IPS-20b (cell line): ENCODE results near the gene ADGRD1.

Experiments used
- H3K27ac ChIP-seq: one replicate; pipeline ENCODE4 v1.5.1; 2013; ENCODE audit warnings: low read length
- H3K27me3 ChIP-seq: 2 replicates; pipeline ENCODE4 v1.6.1; 2013; ENCODE audit warnings: mild to moderate bottlenecking, low read length, inconsistent platforms; ENCODE audit not compliant: insufficient read depth
- H3K36me3 ChIP-seq: 2 replicates; pipeline ENCODE4 v1.6.1; 2013; ENCODE audit warnings: low read depth, mild to moderate bottlenecking, inconsistent platforms, low read length, moderate library complexity; ENCODE audit not compliant: insufficient read depth
- H3K4me1 ChIP-seq: 2 replicates; pipeline ENCODE4 v1.6.1; 2013; ENCODE audit warnings: mild to moderate bottlenecking, control low read depth, inconsistent platforms, low read length, moderate library complexity; ENCODE audit not compliant: insufficient read depth
- H3K4me3 ChIP-seq: 2 replicates; pipeline ENCODE4 v1.5.1; 2013; ENCODE audit warnings: mild to moderate bottlenecking, low read length, inconsistent platforms
- H3K9ac ChIP-seq: 2 replicates; pipeline ENCODE4 v1.6.1; 2013; ENCODE audit warnings: low read depth, mild to moderate bottlenecking, inconsistent platforms, low read length, moderate library complexity
- H3K9me3 ChIP-seq: 2 replicates; pipeline ENCODE4 v1.6.1; 2013; ENCODE audit warnings: mild to moderate bottlenecking, low read depth, low read length, inconsistent platforms; ENCODE audit not compliant: insufficient read depth

Gene ADGRD1

DNA sequence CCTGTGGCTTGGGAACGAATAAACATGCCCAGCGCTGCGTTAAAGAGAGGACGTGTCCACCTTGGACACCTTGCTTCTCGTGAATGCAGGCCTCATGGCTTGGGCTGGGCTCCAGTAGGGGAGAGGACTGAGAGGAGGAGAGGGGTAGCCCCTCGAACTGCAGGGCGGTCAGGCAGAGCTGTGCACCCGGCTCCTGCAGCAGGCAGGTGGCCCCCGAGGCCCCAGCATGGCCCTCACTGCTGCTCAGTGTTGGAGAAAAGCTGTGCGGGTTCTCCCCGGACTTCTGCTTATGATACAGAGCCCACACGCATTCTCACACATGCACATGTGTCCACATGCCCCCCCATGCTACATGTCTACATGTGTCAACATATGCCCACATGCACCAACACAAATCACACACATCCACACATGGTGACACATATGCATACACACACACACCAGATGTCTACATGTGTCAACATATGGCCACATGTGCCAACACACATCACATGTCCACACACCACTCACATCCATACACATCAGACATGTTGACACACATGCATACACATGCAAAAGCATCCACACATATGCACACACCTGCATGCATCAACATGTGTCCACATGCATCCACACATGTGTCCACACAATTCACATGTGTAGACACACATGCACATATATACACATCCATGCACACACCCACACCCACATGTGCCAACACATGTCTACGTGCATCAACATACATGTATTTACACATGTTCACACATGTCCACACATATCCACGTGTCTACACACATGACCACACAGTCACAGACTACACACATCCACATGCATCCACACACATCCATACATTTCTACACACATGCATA, 3.0 kb downstream of the ADGRD1 start:
- no peak overlapping the region for H3K4me3 ChIP-seq
- H3K27me3 ChIP-seq = peaks cover 18% of the 10 kb centered on the region
- H3K36me3 ChIP-seq = no peaks in the 10 kb centered on the region
- no peaks in the 10 kb centered on the region; the same call in 1 of the 2 replicates for H3K4me1 ChIP-seq
- no peak overlapping the region for H3K9ac ChIP-seq
- H3K27ac ChIP-seq = no peak overlapping the region
- no peaks in the 10 kb centered on the region for H3K9me3 ChIP-seq

DNA sequence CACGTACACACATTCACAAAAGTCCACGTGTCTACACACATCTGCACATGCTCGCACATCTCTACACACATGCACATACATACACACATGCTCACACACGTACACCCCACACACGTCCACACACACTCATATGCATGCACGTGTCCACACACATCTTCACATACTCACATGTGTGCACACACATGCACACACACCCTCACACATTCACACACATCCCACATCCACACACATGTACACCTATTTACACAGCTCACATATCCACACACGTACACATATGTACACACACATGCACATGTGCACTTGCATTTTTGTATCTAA, 3.6 kb downstream of the ADGRD1 start:
- Histone ChIP-seq H3K27ac (no peak overlapping the region), H3K4me3 (no peak overlapping the region), H3K36me3 (no peaks in the 10 kb centered on the region), H3K4me1 (no peaks in the 10 kb centered on the region; the same call in 1 of the 2 replicates), H3K9ac (no peak overlapping the region), H3K27me3 (peaks cover 18% of the 10 kb centered on the region), H3K9me3 (no peaks in the 10 kb centered on the region)

DNA sequence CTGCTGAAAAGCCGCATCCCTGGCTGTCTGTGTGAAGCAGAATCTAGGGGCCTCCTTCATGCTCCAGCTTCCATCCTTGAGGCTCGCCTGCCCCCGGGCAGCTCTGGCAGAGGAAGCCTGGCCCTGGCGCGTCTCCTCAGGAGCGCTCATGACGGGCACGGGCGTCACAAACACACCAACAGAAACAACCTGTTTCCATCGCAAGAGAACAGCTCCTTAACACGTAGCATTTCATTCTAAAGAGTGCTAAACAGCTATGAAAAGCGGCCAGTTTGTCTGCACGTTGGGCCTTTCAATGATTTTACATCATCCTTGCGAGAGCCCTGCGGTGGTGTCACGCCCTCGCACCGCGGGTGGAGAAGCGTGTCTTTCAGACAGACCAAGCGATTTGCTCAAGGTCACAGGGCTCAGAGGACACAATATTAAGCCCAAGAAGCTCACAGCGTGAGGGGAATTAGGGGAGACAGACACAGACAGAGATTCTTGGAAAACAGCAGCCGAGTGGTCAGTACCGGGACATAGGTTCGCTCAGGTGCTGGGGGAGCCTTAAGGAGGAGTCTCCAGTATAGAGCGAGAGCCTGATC, 4.9 kb downstream of the ADGRD1 start:
- Histone ChIP-seq H3K9ac (no peak overlapping the region), H3K27me3 (peaks cover 11% of the 10 kb centered on the region), H3K27ac (no peak overlapping the region), H3K4me3 (no peak overlapping the region), H3K9me3 (no peaks in the 10 kb centered on the region), H3K4me1 (no peaks in the 10 kb centered on the region), H3K36me3 (no peaks in the 10 kb centered on the region)

DNA sequence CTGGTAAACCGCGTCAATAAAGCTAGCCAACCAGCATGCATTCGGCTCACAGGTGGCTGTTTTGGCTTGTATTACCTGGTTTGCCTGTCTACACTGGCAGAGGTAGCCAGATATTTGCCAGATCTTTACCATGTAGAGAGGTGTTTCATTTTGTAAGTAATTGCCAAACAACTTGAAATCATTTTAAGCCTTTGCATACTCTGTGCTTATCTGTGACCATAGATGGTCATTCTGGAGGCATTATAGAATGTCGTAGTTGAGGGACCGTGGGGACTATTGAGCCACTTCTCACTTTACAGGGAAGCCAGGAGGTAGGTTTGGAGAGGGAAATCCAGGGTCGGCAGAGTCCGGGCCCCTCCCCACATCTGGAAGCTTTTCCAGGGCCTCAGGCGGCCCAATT, 5.9 kb downstream of the ADGRD1 start:
- no peak overlapping the region for H3K9ac ChIP-seq
- no peak overlapping the region for H3K4me3 ChIP-seq
- no peaks in the 10 kb centered on the region for H3K4me1 ChIP-seq
- H3K36me3 ChIP-seq = no peaks in the 10 kb centered on the region
- H3K27ac ChIP-seq = no peak overlapping the region
- no peaks in the 10 kb centered on the region for H3K9me3 ChIP-seq
- H3K27me3 ChIP-seq = peaks cover 2% of the 10 kb centered on the region

DNA sequence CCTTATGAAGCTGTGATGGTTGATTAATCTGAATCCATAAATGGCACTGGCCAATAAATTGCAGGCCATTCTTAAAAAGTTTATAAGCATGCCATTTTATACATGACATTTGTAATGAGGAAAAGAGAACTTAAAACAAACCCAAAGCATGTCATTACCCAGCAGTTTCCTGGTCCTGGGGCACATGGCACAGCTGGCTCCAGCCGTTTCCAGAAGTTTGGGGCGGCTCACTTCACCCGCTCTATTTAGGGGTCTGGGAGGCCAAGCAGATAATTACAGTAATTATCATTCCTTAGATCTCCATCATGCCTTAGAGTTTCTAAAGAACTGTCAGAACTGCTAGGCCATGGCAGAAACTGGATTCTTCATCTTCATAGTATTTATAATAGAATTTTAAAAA, 6.4 kb downstream of the ADGRD1 start:
- H3K36me3 ChIP-seq = no peaks in the 10 kb centered on the region
- H3K27ac ChIP-seq = no peak overlapping the region
- no peaks in the 10 kb centered on the region for H3K9me3 ChIP-seq
- no peaks in the 10 kb centered on the region for H3K27me3 ChIP-seq
- H3K9ac ChIP-seq = no peak overlapping the region
- no peaks in the 10 kb centered on the region for H3K4me1 ChIP-seq
- no peak overlapping the region for H3K4me3 ChIP-seq

DNA sequence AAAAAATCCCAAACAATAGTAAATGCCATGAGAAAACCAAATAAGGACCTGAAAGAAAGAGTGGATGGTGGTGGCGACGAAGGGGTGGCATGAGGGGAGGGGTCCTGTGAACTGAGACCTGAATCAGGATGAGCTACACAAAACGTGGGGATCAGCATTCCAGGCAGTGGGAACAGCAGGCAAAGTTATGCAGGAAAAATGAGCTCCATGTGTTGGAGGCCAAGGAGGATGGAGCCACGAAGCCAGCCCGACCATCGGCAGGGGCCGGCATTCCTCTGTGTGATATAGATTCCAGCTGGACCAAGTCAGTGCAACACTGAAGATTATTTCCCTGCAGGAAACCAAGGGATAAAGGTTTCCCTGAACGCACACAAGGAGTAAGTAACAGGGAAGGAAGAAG, 7.1 kb downstream of the ADGRD1 start:
- Histone ChIP-seq H3K9ac (no peak overlapping the region), H3K4me1 (no peaks in the 10 kb centered on the region), H3K27ac (no peak overlapping the region), H3K9me3 (no peaks in the 10 kb centered on the region), H3K27me3 (no peaks in the 10 kb centered on the region), H3K4me3 (no peak overlapping the region), H3K36me3 (no peaks in the 10 kb centered on the region)

DNA sequence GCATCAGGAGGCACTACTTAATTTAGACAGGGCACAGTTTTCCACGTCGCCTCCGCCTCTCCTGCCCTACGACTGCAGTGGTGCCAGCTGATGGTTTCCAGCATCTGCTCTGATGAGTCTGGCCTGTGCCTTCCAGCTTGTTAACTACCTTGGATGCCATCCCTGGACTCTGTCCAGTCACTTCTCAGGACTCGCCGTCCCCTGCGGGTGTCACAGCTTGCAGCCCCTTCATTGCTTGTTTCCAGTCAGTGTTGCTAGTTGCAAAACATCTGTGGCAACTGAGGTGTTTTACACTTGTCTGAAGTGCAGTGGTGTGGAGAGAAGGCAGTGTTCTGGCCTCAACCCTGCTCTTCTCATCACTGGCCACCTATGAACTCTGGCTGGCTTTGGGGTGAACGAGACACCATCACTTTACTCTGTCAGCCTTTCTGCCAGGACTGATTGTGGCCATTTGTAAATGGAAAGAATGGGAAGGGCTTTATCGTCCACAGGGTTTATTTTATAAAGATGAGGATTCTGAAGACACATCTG, 8.3 kb downstream of the ADGRD1 start:
- Histone ChIP-seq H3K36me3 (no peaks in the 10 kb centered on the region), H3K27ac (no peak overlapping the region), H3K9ac (no peak overlapping the region), H3K4me3 (no peak overlapping the region), H3K9me3 (no peaks in the 10 kb centered on the region), H3K27me3 (no peaks in the 10 kb centered on the region), H3K4me1 (no peaks in the 10 kb centered on the region)

DNA sequence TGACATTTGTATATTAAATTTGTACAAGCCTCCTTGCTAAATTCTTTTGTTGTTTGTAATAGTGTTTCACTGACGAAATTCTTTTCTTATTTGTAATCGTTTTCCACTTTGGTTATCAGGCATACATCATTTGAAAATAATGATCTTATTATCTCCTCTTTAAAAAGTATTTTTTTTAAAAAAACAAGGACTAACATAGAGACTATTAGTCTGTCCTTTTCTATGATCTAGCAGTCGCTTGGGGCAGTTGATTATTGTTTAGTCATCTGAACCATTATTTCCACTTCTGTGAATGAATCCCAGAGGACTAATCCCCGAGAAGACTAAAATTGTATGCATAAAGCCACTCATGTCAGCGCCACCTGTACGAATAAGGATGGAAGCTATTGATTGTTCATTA, 11.5 kb downstream of the ADGRD1 start:
- H3K9ac ChIP-seq = no peak overlapping the region
- H3K4me3 ChIP-seq = no peak overlapping the region
- no peak overlapping the region for H3K27ac ChIP-seq

DNA sequence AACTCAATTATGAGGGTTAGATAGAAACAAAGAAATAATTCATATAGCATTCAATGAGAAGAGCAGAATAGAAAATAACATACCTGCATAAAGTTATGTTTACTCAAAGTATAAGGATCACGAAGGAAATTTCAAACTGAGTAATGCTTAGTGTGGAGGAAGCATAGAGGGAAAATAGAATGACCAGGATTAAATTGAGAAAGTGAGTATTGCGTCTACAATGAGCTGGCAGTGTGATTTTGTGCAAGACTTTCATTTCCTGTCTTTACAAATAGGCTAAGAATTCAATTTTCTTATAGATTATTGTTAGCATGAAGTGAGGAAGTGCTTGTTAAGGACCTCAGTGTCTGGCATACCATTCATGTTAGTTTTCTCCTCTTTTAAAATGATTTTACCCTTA, 12.0 kb downstream of the ADGRD1 start:
- Histone ChIP-seq H3K9ac (no peak overlapping the region), H3K27ac (no peak overlapping the region), H3K9me3 (no peaks in the 10 kb centered on the region), H3K4me3 (no peak overlapping the region), H3K4me1 (no peaks in the 10 kb centered on the region), H3K36me3 (no peaks in the 10 kb centered on the region), H3K27me3 (no peaks in the 10 kb centered on the region)

More for the DNA sequence above, 11.5 kb downstream of the ADGRD1 start:
- H3K4me1 ChIP-seq = no peaks in the 10 kb centered on the region
- no peaks in the 10 kb centered on the region for H3K27me3 ChIP-seq
- no peaks in the 10 kb centered on the region for H3K9me3 ChIP-seq
- H3K36me3 ChIP-seq = no peaks in the 10 kb centered on the region

DNA sequence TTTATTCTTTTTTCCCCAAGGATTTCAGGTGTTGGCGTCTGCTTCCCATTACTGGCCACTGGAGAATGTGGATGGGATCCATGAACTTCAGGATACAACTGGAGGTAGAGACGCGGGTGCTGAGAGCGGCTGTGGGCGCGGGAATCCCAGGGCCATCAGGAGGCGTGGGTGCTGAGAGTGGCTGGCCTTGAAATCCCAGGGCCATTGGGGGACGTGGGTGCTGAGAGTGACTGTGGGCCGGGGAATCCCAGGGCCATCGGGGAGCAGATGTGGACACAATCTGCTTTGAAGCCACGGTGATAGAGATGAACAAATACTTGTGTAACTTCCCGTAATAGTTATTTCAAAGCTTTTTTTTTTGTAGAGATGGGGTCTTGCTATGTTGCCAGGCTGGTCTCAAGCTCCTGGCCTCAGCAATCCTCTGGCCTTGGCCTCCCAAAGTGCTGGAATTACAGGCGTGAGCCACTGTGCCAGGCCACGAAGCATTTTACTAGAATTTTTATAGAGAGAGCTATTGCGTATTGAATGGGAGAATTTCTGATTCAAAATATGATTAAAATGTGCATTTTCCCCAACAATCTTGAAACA, 12.8 kb downstream of the ADGRD1 start:
- no peaks in the 10 kb centered on the region for H3K27me3 ChIP-seq
- no peak overlapping the region for H3K4me3 ChIP-seq
- no peaks in the 10 kb centered on the region for H3K36me3 ChIP-seq
- no peaks in the 10 kb centered on the region for H3K4me1 ChIP-seq
- no peak overlapping the region for H3K27ac ChIP-seq
- no peak overlapping the region for H3K9ac ChIP-seq
- H3K9me3 ChIP-seq = no peaks in the 10 kb centered on the region

DNA sequence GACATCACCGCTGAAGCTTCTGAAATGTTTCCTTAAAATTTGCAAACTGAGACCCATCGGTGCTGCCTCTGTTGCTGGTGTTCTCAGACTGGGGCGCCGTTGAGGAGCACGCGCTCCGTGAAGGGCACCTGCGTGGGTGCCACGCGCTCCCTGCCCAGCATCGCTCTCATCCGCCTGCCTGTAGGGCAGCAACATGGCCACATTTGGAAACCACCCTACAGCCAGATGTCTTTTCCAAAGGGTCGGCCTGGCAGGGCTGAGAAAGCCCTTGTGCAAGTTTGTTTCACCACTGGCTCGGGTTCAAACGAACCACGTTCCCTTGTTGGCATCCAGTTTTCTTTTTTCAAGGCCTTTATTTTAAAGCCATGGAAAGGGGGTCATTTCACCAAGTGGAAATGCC, 13.9 kb downstream of the ADGRD1 start:
- Histone ChIP-seq H3K4me3 (no peak overlapping the region), H3K9ac (no peak overlapping the region), H3K4me1 (no peaks in the 10 kb centered on the region), H3K9me3 (no peaks in the 10 kb centered on the region), H3K27ac (no peak overlapping the region), H3K36me3 (no peaks in the 10 kb centered on the region), H3K27me3 (no peaks in the 10 kb centered on the region)

DNA sequence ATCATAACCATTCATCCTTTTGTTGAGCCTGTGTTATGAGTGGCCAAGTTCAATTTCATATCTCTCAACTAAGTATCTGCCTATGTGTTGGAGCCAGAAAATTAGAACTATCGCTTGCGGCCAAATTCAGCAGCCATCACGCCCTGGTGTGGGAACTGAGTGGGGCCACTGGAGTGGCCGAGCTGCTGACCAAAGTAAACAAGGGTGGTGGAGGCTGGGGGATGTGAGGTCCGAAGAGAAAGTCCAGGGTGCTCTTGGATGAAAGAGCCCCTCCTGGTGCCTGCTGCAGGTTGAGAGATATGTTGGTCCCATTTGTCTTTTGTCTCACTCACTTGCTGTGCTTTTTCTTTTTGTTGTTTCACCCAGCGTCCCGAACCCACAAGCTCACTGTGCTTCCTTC, 14.9 kb downstream of the ADGRD1 start:
- no peak overlapping the region for H3K27ac ChIP-seq
- H3K4me3 ChIP-seq = no peak overlapping the region
- no peaks in the 10 kb centered on the region for H3K4me1 ChIP-seq
- H3K36me3 ChIP-seq = no peaks in the 10 kb centered on the region
- H3K9me3 ChIP-seq = no peaks in the 10 kb centered on the region
- H3K27me3 ChIP-seq = no peaks in the 10 kb centered on the region
- H3K9ac ChIP-seq = no peak overlapping the region
